Mesodermal cell (in vitro differentiated cells): ENCODE results near the gene CRACR2B.

ENCODE experiments used
- H3K27ac ChIP-seq: 2 replicates; pipeline ENCODE4 v1.7.0; 2013; ENCODE audit warnings: mild to moderate bottlenecking, low read depth, low read length, moderate library complexity; ENCODE audit not compliant: severe bottlenecking
- H3K36me3 ChIP-seq: 2 replicates; pipeline ENCODE4 v1.7.1; 2013; ENCODE audit warnings: mild to moderate bottlenecking, low read length, moderate library complexity; ENCODE audit not compliant: control insufficient read depth, insufficient read depth
- H3K4me1 ChIP-seq: one replicate; pipeline ENCODE4 v1.7.1; 2013; ENCODE audit warnings: mild to moderate bottlenecking, low read length; ENCODE audit not compliant: insufficient read depth, control insufficient read depth, poor library complexity, severe bottlenecking
- H3K4me3 ChIP-seq: 2 replicates; pipeline ENCODE4 v1.7.0; 2013; ENCODE audit warnings: low read length, control low read depth, mild to moderate bottlenecking; ENCODE audit not compliant: insufficient read depth, poor library complexity, severe bottlenecking; ENCODE audit errors: extremely low read depth
- H3K9me3 ChIP-seq: 2 replicates; pipeline ENCODE4 v1.7.1; 2013; ENCODE audit warnings: mild to moderate bottlenecking, low read length, moderate library complexity; ENCODE audit not compliant: control insufficient read depth
- WGBS, 2 experiments: methylation state at CpG; one replicate each; pipeline ENCODE4 v1.1.5; 2013; ENCODE audit warnings: missing lambda C conversion rate in 2 of 2; ENCODE audit not compliant: insufficient coverage in 2 of 2; 5-methylcytosine and 5-hydroxymethylcytosine counted together

Gene CRACR2B

GRCh38 chr11:813072-813455 lies 14.7 kb upstream of the CRACR2B start:
- no peaks in the 10 kb centered on the region for H3K9me3 ChIP-seq
- peaks cover 6% of the 10 kb centered on the region for H3K4me1 ChIP-seq
- no peak overlapping the region for H3K27ac ChIP-seq
- 95 to 98% methylated on average over 4 to 6 of the region's 6 CpGs for WGBS, 2 experiments
- H3K36me3 ChIP-seq, result peaks cover 43% of the 10 kb centered on the region
- H3K4me3 ChIP-seq, result no peak overlapping the region

DNA sequence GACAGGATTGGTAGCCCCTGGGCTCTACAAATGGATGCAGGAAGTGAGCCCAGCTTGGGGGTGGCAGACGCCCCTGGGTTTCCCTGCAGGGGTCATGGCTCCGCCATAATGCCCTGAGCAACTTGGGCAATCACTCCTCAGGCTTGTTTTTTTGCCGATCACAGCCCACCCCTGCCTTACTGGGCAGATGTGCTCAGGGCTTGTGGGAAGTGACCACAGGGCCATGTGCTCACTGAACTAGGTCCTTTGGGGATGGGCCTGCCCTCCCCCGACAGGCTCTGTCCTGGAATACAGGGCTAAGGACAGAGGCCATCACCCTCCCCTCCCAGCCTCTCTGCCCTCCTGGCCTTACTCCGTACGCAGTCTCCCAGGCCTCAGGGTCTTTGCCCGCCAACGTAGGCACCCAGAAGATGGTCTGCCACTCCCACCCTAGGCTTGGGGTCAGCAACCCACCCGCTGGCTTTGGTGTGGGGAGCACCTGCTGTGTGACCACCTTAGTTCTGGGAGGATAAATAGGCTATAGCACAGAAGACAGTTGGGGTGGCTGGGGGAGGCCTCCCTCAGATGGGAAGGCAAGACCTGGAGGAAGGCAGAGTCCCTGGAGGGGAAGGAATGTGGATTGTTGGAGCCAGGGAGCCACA lies 14.1 kb upstream of the CRACR2B start:
- Histone ChIP-seq H3K4me1 (peaks cover 6% of the 10 kb centered on the region), H3K27ac (no peak overlapping the region), H3K9me3 (no peaks in the 10 kb centered on the region), H3K4me3 (no peak overlapping the region), H3K36me3 (peaks cover 43% of the 10 kb centered on the region)
- WGBS, 2 experiments, result 95 to 100% methylated on average over 4 to 7 of the region's 9 CpGs

- 92 to 93% methylated on average over 7 to 10 of the region's 11 CpGs for WGBS, 2 experiments
Measured at GRCh38 chr11:815675-816432, 11.9 kb upstream of the CRACR2B start.

DNA sequence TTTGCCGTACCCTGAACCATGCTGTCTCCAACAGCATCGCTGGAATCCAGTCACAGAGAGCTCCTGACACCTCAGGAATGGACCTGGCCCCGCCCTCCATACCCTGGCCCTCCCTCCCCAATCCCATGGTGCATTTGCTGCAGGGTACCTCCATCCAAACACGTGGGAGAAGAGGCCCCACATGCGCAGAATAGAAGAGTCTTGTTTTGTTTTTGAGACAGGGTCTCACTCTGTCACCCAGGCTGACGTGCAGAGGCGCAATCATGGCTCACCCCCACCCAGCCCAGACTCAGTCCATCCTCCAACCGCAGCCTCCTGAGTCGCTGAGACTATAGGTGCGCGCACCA lies 11.3 kb upstream of the CRACR2B start:
- H3K9me3 ChIP-seq, result no peaks in the 10 kb centered on the region

More at GRCh38 chr11:815675-816432, 11.9 kb upstream of the CRACR2B start:
- Histone ChIP-seq H3K4me3 (no peak overlapping the region), H3K27ac (no peak overlapping the region), H3K36me3 (peaks cover 40% of the 10 kb centered on the region), H3K4me1 (peaks cover 15% of the 10 kb centered on the region), H3K9me3 (no peaks in the 10 kb centered on the region)

GRCh38 chr11:818396-819128 lies 9.2 kb upstream of the CRACR2B start, which contains the start of gene PNPLA2:
PNPLA2 (plus strand) TSS chr11:818914; CDS start chr11:819719, 805 bp downstream.
- H3K36me3 ChIP-seq, result peaks cover 26% of the 10 kb centered on the region
- peak within 1 kb of the TSS; percentile 71 for H3K4me3 ChIP-seq
- WGBS, 2 experiments, result 67 to 79% methylated on average over 19 to 20 of the region's 20 CpGs
- peak within 1 kb of the TSS; percentile 36 for H3K27ac ChIP-seq
- peaks cover 11% of the 10 kb centered on the region for H3K4me1 ChIP-seq
- no peaks in the 10 kb centered on the region for H3K9me3 ChIP-seq

More for the DNA sequence above, 11.3 kb upstream of the CRACR2B start:
- WGBS, 2 experiments, result 69 to 71% methylated on average over 5 to 6 of the region's 11 CpGs
- H3K4me1 ChIP-seq, result peaks cover 12% of the 10 kb centered on the region
- H3K27ac ChIP-seq, result no peak overlapping the region
- H3K36me3 ChIP-seq, result peaks cover 36% of the 10 kb centered on the region
- H3K4me3 ChIP-seq, result no peak overlapping the region

- 3 to 5% methylated on average over 63 to 78 of the region's 96 CpGs for WGBS, 2 experiments
- peak overlapping the region; percentile 36 for H3K27ac ChIP-seq
- H3K4me3 ChIP-seq, result peak overlapping the region; percentile 71
- H3K9me3 ChIP-seq, result no peaks in the 10 kb centered on the region
- peaks cover 27% of the 10 kb centered on the region for H3K36me3 ChIP-seq
- H3K4me1 ChIP-seq, result peaks cover 11% of the 10 kb centered on the region
Measured at GRCh38 chr11:819129-819931, 8.4 kb upstream of the CRACR2B start.

GRCh38 chr11:819943-820649 lies 7.6 kb upstream of the CRACR2B start:
- Histone ChIP-seq H3K9me3 (no peaks in the 10 kb centered on the region), H3K4me3 (peak overlapping the region; percentile 71), H3K27ac (peak overlapping the region; percentile 36), H3K4me1 (peaks cover 11% of the 10 kb centered on the region), H3K36me3 (peaks cover 31% of the 10 kb centered on the region)
- WGBS, 2 experiments, result 10 to 12% methylated on average over 42 to 44 of the region's 47 CpGs

DNA sequence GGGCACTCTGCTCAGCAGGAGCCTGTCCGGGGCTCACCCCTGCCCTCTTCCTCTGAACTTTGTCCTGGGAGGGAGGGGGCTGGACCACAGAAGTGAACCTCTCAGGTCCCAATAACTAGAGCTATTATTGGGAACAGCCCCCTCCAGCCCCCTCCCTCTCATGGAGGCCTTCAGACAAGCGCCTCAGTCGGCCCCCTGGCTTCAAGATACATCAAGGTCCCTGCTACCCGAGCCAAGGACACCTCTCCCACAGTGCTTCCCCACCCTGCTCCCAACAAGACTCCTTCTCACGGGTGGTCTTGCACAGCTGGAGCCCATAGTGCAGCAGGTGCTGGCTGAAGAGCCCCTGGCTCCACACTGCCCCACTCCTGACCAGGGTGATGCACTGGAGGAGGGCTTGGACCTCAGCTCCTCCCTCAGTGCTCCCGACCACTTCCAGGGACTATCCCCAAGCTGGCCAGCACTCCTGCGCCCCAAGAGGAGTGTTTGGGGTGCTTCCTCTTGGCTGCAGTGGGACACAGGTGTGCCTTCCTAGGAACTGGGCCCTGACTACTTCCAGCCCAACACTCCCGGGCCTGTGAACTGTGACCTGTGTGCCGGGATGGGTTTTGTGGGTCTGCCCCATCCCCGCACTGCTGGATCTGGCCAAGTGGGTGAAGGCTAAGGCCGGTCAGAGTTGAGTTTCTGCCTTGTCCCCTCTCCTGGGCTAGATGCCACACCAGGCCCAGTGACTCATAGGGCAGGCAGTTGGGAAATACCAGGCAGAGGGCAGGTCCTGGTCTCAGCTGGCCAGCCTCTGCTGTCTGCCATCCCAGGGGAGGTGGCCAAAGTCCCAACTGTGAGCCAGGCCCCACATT lies 6.8 kb upstream of the CRACR2B start:
- peak overlapping the region; percentile 71 for H3K4me3 ChIP-seq

More for the DNA sequence above, 6.8 kb upstream of the CRACR2B start:
- H3K36me3 ChIP-seq, result peaks cover 26% of the 10 kb centered on the region
- no peak overlapping the region for H3K27ac ChIP-seq
- no peaks in the 10 kb centered on the region for H3K9me3 ChIP-seq
- WGBS, 2 experiments, result 88 to 91% methylated on average over 9 to 11 of the region's 11 CpGs
- peaks cover 11% of the 10 kb centered on the region for H3K4me1 ChIP-seq
